HUES6 (cell line): ENCODE data around the gene PRTG.
"Not testable (repeated sequence)": the region's sequence is repeated elsewhere in the genome, so short reads cannot be mapped to it uniquely, and the experiment has no call there.

Experiments used
- H3K27ac ChIP-seq: 2 replicates; pipeline ENCODE4 v1.7.0; 2013; ENCODE audit warnings: low read depth, mild to moderate bottlenecking, low read length, inconsistent platforms
- H3K27me3 ChIP-seq: 2 replicates; pipeline ENCODE4 v1.6.1; 2013; ENCODE audit warnings: low read length; ENCODE audit not compliant: control insufficient read depth, insufficient read depth
- H3K36me3 ChIP-seq: 2 replicates; pipeline ENCODE4 v1.6.1; 2013; ENCODE audit warnings: low read length; ENCODE audit not compliant: control insufficient read depth, insufficient read depth
- H3K4me1 ChIP-seq: 2 replicates; pipeline ENCODE4 v1.6.1; 2013; ENCODE audit warnings: low read length; ENCODE audit not compliant: control insufficient read depth, insufficient read depth
- H3K4me3 ChIP-seq: 2 replicates; pipeline ENCODE4 v1.5.1; 2013; ENCODE audit warnings: low read depth, low read length
- H3K9ac ChIP-seq: one replicate; pipeline ENCODE4 v1.6.1; 2013; ENCODE audit warnings: mild to moderate bottlenecking, low read length
- H3K9me3 ChIP-seq: 2 replicates; pipeline ENCODE4 v1.6.1; 2013; ENCODE audit warnings: low read depth, low read length; ENCODE audit not compliant: control insufficient read depth, insufficient read depth

The PRTG gene

GRCh38 chr15:55606214-55606613 lies 136.7 kb downstream of the PRTG start:
- H3K4me1 ChIP-seq: no peaks in the 10 kb centered on the region
- H3K9me3 ChIP-seq: 0 out of 2 replicates have a peak, but pooled peaks cover 4% of the 10 kb centered on the region
- no peaks in the 10 kb centered on the region for H3K36me3 ChIP-seq
- H3K9ac ChIP-seq: no peak overlapping the region
- no peaks in the 10 kb centered on the region for H3K27me3 ChIP-seq
- H3K4me3 ChIP-seq: no peak overlapping the region
- no peak overlapping the region for H3K27ac ChIP-seq

GRCh38 chr15:55601374-55601773 lies 141.6 kb downstream of the PRTG start:
- no peaks in the 10 kb centered on the region for H3K9me3 ChIP-seq
- H3K36me3 ChIP-seq: no peaks in the 10 kb centered on the region
- H3K27ac ChIP-seq: no peak overlapping the region
- H3K9ac ChIP-seq: no peak overlapping the region
- no peak overlapping the region for H3K4me3 ChIP-seq
- H3K27me3 ChIP-seq: no peaks in the 10 kb centered on the region
- no peaks in the 10 kb centered on the region for H3K4me1 ChIP-seq

GRCh38 chr15:55599439-55599838 lies 143.5 kb downstream of the PRTG start:
- no peaks in the 10 kb centered on the region for H3K36me3 ChIP-seq
- no peaks in the 10 kb centered on the region for H3K9me3 ChIP-seq
- no peak overlapping the region for H3K27ac ChIP-seq
- no peaks in the 10 kb centered on the region for H3K4me1 ChIP-seq
- H3K9ac ChIP-seq: no peak overlapping the region
- H3K27me3 ChIP-seq: no peaks in the 10 kb centered on the region
- no peak overlapping the region for H3K4me3 ChIP-seq

DNA sequence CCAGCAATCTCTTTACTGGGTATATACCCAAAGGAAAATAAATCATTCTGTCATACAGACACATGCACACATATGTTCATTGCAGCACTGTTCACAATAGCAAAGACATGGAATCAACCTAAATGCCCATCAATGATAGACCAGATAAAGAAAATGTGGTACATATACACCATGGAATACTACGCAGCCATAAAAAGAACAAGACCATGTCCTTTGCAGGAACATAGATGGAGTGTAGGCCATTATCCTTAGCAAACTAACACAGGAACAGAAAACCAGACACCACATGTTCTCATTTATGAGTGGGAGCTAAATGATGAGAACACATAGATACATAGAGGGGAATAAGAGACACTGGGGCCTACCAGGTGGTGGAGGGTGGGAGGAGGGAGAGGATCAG lies 149.9 kb downstream of the PRTG start:
- not testable (repeated sequence) for H3K9me3 ChIP-seq, H3K36me3 ChIP-seq, H3K9ac ChIP-seq, H3K27ac ChIP-seq, H3K4me3 ChIP-seq, H3K4me1 ChIP-seq
- H3K27me3 ChIP-seq: peaks cover 21% of the 10 kb centered on the region

DNA sequence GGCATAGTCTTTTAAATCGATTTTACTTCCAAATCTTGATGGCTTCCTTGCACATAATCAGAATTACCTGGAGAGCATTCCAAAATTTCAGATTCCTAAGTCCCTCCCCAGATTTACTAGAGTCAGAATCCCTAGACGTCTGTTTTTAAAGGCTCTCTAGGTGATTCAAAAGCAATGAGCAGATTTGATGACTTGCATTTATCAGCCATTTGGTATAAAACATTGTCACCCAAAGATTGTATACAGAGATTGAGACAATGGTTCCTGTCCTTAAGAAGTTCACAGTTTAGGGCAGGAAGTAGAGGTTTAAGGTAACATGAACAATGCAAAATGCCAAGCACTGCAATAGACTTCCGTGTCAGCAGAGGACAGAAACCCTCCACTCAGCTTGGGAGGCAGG lies 152.2 kb downstream of the PRTG start:
- H3K27ac ChIP-seq: no peak overlapping the region
- H3K9ac ChIP-seq: no peak overlapping the region
- no peak overlapping the region for H3K4me3 ChIP-seq
- no peaks in the 10 kb centered on the region for H3K36me3 ChIP-seq
- H3K9me3 ChIP-seq: no peaks in the 10 kb centered on the region
- no peaks in the 10 kb centered on the region; the same call in 1 of the 2 replicates for H3K4me1 ChIP-seq
- H3K27me3 ChIP-seq: peaks cover 42% of the 10 kb centered on the region

GRCh38 chr15:55589287-55589686 lies 153.7 kb downstream of the PRTG start:
- Histone ChIP-seq H3K9me3 (no peaks in the 10 kb centered on the region), H3K4me3 (peak overlapping the region; percentile 59; the same call in 1 of the 2 replicates), H3K36me3 (no peaks in the 10 kb centered on the region), H3K9ac (no peak overlapping the region), H3K4me1 (no peaks in the 10 kb centered on the region; the same call in 1 of the 2 replicates), H3K27me3 (peaks cover 56% of the 10 kb centered on the region), H3K27ac (no peak overlapping the region)

DNA sequence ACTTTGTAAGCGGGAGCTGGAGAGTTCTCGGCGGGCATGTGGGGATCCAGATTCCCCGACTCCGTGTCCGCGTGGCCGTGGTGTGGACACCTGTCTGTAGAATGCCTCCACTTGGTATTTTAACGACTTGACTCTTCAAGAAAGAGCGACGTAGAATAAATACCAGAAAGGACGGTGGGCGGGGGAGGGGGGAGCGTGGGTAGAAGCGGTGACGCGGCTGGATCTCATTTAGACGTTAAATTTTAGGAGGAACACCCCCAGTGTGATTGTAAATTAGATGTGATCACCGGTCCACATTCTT lies 154.2 kb downstream of the PRTG start:
- H3K9ac ChIP-seq: peak overlapping the region; percentile 65
- H3K9me3 ChIP-seq: no peaks in the 10 kb centered on the region
- H3K36me3 ChIP-seq: no peaks in the 10 kb centered on the region
- H3K4me1 ChIP-seq: no peaks in the 10 kb centered on the region; the same call in 1 of the 2 replicates
- H3K4me3 ChIP-seq: peak overlapping the region; percentile 59
- H3K27ac ChIP-seq: no peak overlapping the region; the same call in 1 of the 2 replicates
- H3K27me3 ChIP-seq: peaks cover 58% of the 10 kb centered on the region

DNA sequence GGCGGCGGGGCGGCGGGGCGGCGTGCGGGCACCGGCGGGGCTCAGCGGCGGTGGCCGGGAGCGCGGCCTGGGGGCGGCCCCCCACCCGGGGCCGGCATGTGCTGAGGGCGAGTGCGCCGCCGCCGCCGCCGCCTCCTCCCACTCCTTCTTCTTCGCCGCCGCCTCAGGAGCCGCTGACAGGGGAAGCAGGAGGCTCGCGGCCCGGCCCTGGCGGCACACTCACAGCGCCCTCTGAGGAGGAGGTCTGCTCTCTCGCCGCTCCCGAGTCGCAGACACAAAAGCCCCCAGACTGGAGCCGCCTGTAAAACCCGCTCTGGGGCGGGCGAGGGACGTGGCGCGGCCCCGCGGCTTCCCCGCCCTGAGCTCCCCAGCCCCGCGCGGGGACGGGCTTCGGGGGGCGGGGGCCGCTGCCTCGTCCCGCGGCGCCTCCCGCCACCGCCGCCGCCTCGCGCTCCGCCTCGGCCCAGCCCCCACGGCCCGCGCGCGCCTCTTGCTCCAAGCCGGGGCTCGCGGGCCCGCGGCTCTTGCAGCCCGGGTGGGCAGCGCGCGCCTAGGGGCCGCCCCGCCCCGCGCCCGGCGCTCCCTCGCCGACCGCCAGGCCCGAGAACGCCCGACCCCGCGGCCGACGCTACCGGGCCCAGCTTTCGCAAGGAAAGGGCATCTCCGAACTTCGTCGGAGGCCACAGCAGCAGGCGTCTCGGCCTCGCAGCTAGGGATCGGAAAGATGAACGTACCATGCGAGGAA lies 154.7 kb downstream of the PRTG start, which contains the start of gene PYGO1:
Gene PYGO1, minus strand, starts transcription at position 276 of the 745 bp plus-strand sequence. CDS start 462 bp downstream, outside the sequence.
- Histone ChIP-seq H3K9ac (peak within 1 kb of the TSS; percentile 81), H3K27me3 (peaks cover 58% of the 10 kb centered on the region), H3K4me3 (peak within 1 kb of the TSS; percentile 59), H3K4me1 (no peaks in the 10 kb centered on the region; the same call in 1 of the 2 replicates), H3K27ac (no peak within 1 kb of the TSS; the same call in 1 of the 2 replicates), H3K36me3 (no peaks in the 10 kb centered on the region), H3K9me3 (no peaks in the 10 kb centered on the region)

DNA sequence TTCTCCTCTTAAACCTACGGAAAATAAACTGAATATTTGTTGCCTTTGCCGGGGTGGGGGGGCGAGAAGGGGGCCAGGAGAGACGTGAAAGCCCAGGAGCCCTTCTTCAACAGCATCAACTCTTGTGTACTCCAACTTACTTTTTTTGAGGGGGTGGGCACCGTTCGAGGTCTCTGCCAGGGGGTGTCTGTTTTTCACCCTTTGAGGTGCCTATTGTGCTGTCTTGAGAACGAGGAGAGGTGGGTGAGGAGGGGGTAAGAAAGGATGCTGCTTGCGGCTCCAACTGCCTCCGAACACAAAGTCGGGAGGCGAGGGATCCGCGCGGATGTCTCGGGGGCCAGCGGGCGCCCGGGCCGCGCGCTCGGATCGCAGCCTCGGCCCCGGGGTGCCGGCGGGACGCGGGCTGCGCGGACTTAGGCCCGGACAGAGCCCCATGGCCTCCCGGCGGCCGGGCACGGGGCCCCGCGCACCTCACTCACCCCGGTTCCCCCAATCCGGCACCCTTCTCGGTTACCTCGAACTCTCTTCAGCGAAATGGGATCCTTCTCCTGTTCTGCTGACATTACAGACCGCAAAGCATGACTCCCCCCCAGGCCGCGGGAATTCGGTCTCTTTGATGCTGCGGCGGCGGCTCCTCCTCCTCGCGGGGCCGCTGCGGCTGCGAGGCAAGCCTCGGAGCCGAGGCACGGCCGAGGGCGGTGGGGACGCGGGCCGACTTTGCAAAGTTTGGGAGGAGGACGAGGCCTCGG lies 155.5 kb downstream of the PRTG start:
- Histone ChIP-seq H3K9ac (peak overlapping the region; percentile 81), H3K27me3 (peaks cover 58% of the 10 kb centered on the region), H3K9me3 (no peaks in the 10 kb centered on the region), H3K36me3 (no peaks in the 10 kb centered on the region), H3K4me1 (no peaks in the 10 kb centered on the region; the same call in 1 of the 2 replicates), H3K4me3 (peak overlapping the region; percentile 59), H3K27ac (no peak overlapping the region; the same call in 1 of the 2 replicates)

- no peak overlapping the region for H3K9ac ChIP-seq
- H3K4me3 ChIP-seq: peak overlapping the region; percentile 59; the same call in 1 of the 2 replicates
- peaks cover 58% of the 10 kb centered on the region for H3K27me3 ChIP-seq
- no peaks in the 10 kb centered on the region for H3K36me3 ChIP-seq
- H3K4me1 ChIP-seq: no peaks in the 10 kb centered on the region; the same call in 1 of the 2 replicates
- H3K9me3 ChIP-seq: no peaks in the 10 kb centered on the region
- H3K27ac ChIP-seq: no peak overlapping the region
Measured at GRCh38 chr15:55586808-55587207, 156.1 kb downstream of the PRTG start.

DNA sequence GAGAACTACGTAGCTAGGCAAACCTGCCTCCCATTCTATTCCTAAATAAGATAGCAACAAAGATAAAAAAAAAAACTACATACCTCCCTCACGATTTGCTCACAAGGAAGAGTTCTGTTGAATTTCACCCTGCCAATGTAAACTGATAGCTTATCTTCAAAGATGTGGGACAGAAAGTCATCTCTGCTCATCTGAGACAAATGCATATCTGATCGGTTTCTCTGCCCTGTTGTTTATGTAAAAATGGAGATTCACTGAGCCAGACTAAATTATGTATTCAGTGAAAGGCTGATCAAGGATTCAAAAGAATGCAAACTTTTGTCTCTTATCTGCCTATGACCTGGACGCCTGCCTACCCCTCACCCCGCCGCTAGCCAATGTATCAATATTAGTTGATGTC lies 166.0 kb downstream of the PRTG start:
- Histone ChIP-seq H3K27me3 (no peaks in the 10 kb centered on the region), H3K4me1 (no peaks in the 10 kb centered on the region; the same call in 1 of the 2 replicates), H3K4me3 (no peak overlapping the region), H3K9ac (no peak overlapping the region), H3K27ac (no peak overlapping the region), H3K9me3 (peaks cover 2% of the 10 kb centered on the region; the same call in 1 of the 2 replicates), H3K36me3 (no peaks in the 10 kb centered on the region)
